HepG2 (cell line): Measurements from ENCODE around the gene TM9SF4. TPM values are rescaled to one million over a fixed set of nuclear protein-coding genes. Genes with fewer than 3 reads are reported as not detected.

Source experiments
- CHCHD3 ChIP-seq: sonication (generic); formaldehyde crosslinking; IDR thresholded peaks from 2 replicates; pipeline ENCODE4 v1.8.0; 2022; ENCODE audit warnings: mild to moderate bottlenecking, missing genetic modification reagents, moderate library complexity
- CHD2 ChIP-seq: IDR thresholded peaks from 2 replicates; pipeline ENCODE4 v1.6.1; 2011; ENCODE audit warnings: low read depth, low read length, improper control_type of control experiment
- FOXC1 ChIP-seq: sonication (generic); formaldehyde crosslinking; IDR thresholded peaks from 2 replicates; pipeline ENCODE4 v1.8.0; 2022; ENCODE audit warnings: mild to moderate bottlenecking, missing genetic modification reagents, borderline replicate concordance
- MAF1 ChIP-seq: sonication (generic); formaldehyde crosslinking; IDR thresholded peaks from 2 replicates; pipeline ENCODE4 v1.5.0; 2020; ENCODE audit warnings: missing genetic modification reagents, borderline replicate concordance
- MYC ChIP-seq: sonication (generic); formaldehyde crosslinking; IDR thresholded peaks from 2 replicates; pipeline ENCODE4 v1.9.0; 2021; ENCODE audit warnings: missing genetic modification reagents, borderline replicate concordance
- YEATS4 ChIP-seq: sonication (generic); formaldehyde crosslinking; IDR thresholded peaks from 2 replicates; pipeline ENCODE4 v1.4.0; 2020; ENCODE audit warnings: missing genetic modification reagents, borderline replicate concordance
- ZNF367 ChIP-seq: sonication (generic); formaldehyde crosslinking; IDR thresholded peaks from 2 replicates; pipeline ENCODE4 v1.4.0; 2020; ENCODE audit warnings: missing genetic modification reagents, borderline replicate concordance
- ZNF484 ChIP-seq: sonication (generic); formaldehyde crosslinking; IDR thresholded peaks from 2 replicates; pipeline ENCODE4 v1.5.1; 2020; ENCODE audit warnings: mild to moderate bottlenecking, low read depth, missing genetic modification reagents, borderline replicate concordance
- ZNF598 ChIP-seq: sonication (generic); formaldehyde crosslinking; IDR thresholded peaks from 2 replicates; pipeline ENCODE4 v1.5.1; 2020; ENCODE audit warnings: mild to moderate bottlenecking, missing genetic modification reagents, borderline replicate concordance
- ZNF678 ChIP-seq: sonication (generic); formaldehyde crosslinking; IDR thresholded peaks from 2 replicates; pipeline ENCODE4 v1.4.0; 2020; ENCODE audit warnings: mild to moderate bottlenecking, missing genetic modification reagents
- ZNF768 ChIP-seq: sonication (generic); formaldehyde crosslinking; IDR thresholded peaks from 2 replicates; pipeline ENCODE4 v1.4.0; 2020; ENCODE audit warnings: missing genetic modification reagents
- ZSCAN29 ChIP-seq: sonication (generic); formaldehyde crosslinking; conservative IDR thresholded peaks from 2 replicates; pipeline ENCODE4 v1.4.0; 2020; ENCODE audit warnings: mild to moderate bottlenecking, missing genetic modification reagents
- ZSCAN30 ChIP-seq: sonication (generic); formaldehyde crosslinking; IDR thresholded peaks from 2 replicates; pipeline ENCODE4 v1.5.0; 2020; ENCODE audit warnings: mild to moderate bottlenecking, missing genetic modification reagents
- polyA plus RNA-seq, 8 experiments: library from polyadenylated mRNA; depleted of rRNA in 3 of 8; stranded (reverse) in 7 of 8; unstranded in 1 of 8; fragments of >200 nt; fragmentation: Illumina TruSeq in 4 of 8; extraction: Trizol in 4 of 8; gene quantifications; 2 replicates each; pipeline versions ENCODE4 v1.2.1 to v1.2.3, GENCODE V29; 2011 to 2016; ENCODE audit warnings: low read depth in 4 of 8, missing spikeins in 1 of 8, mixed read lengths in 1 of 8; ENCODE audit not compliant: insufficient read depth in 1 of 8
- total RNA-seq, 5 experiments: library from RNA; depleted of rRNA; stranded (reverse); fragments of >200 nt; fragmentation: Illumina TruSeq; extraction: Trizol; gene quantifications; 2 replicates each; pipeline ENCODE4 v1.2.3, GENCODE V29; 2016; ENCODE audit warnings: low read depth in 1 of 5
- TF ChIP-seq, protein P1 (sequence below): sonication (generic); formaldehyde crosslinking; IDR thresholded peaks from 2 replicates; pipeline ENCODE4 v1.4.0; 2020; ENCODE audit warnings: low read depth, mild to moderate bottlenecking, missing genetic modification reagents
- TF ChIP-seq, protein P2 (sequence below): sonication (generic); formaldehyde crosslinking; IDR thresholded peaks from 2 replicates; pipeline ENCODE4 v1.5.0; 2020; ENCODE audit warnings: mild to moderate bottlenecking, missing genetic modification reagents, borderline replicate concordance
- TF ChIP-seq, protein P3 (sequence below): sonication (generic); formaldehyde crosslinking; IDR thresholded peaks from 2 replicates; pipeline ENCODE4 v1.4.0; 2020; ENCODE audit warnings: missing genetic modification reagents, borderline replicate concordance

TM9SF4 gene
- total and polyA plus RNA-seq, 2 of the 13 experiments (the other 11 are each of a cell fraction or from before 2014, with no cell fraction given) = 53.5 to 171 TPM

DNA sequence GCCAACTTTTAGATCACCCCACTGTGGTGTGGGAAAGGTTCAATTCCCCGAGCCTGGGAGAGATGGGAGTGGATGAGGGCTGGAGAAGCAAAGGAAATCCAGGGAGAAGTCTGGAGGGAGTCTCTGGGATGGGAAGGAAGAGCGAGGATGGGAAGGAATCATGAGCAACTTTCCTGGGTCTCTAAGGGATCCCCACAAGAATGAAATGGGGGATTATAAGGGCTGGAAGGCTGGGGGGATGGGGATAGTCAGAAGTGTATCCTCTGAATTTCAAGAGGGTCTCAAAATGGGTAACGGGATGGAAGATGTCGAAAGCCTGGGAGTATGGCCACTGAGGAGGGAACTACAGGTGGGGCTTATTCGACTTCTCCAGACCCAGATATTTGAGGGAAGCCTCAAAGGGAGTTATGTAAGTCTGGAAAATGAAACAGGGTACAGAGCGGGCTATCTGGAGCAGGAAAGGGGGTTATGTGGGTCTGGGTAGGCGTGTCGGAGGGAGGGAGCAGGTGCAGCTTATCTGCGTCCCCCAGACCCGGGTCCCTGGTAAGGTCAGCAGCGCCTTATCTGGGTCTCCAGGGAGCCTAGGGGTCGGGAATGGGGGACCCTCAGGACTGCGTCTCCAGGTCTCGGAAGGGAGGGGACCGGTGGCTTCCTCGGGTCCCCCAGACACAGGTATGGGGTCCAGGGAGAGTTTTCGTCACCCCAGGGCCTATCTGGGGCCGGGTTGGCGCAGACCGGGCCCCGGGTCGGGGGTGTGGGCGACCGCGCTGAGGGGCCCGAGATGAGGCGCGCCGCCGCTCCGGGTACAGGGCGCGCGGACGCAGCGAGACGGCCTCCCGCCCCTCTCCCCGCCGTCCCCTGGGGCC lies 97.5 kb downstream of the TM9SF4 start (continued):
- TF ChIP-seq, protein P1, sequence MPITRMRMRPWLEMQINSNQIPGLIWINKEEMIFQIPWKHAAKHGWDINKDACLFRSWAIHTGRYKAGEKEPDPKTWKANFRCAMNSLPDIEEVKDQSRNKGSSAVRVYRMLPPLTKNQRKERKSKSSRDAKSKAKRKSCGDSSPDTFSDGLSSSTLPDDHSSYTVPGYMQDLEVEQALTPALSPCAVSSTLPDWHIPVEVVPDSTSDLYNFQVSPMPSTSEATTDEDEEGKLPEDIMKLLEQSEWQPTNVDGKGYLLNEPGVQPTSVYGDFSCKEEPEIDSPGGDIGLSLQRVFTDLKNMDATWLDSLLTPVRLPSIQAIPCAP = 0 out of 2 replicates have a peak, but pooled peaks have one; percentile 10
- TF ChIP-seq CHCHD3 (CRISPR knock-in tag) = no peak
- TF ChIP-seq FOXC1 (CRISPR knock-in tag) = peak; percentile 35; the same call in 1 of the 2 replicates
- 0 out of 2 replicates have a peak, but pooled peaks have one; percentile 86 for TF ChIP-seq ZSCAN30 (CRISPR knock-in tag)
- TF ChIP-seq MAF1 (CRISPR knock-in tag) = no peak
- 0 out of 2 replicates have a peak, but pooled peaks have one; percentile 14 for TF ChIP-seq CHD2
- 0 out of 2 replicates have a peak, but pooled peaks have one; percentile 11 for TF ChIP-seq MYC (CRISPR knock-in tag)
- TF ChIP-seq ZNF367 = 0 out of 2 replicates have a peak, but pooled peaks have one; percentile 44
- 0 out of 2 replicates have a peak, but pooled peaks have one; percentile 36 for TF ChIP-seq ZNF484 (CRISPR knock-in tag)
- TF ChIP-seq, protein P2, sequence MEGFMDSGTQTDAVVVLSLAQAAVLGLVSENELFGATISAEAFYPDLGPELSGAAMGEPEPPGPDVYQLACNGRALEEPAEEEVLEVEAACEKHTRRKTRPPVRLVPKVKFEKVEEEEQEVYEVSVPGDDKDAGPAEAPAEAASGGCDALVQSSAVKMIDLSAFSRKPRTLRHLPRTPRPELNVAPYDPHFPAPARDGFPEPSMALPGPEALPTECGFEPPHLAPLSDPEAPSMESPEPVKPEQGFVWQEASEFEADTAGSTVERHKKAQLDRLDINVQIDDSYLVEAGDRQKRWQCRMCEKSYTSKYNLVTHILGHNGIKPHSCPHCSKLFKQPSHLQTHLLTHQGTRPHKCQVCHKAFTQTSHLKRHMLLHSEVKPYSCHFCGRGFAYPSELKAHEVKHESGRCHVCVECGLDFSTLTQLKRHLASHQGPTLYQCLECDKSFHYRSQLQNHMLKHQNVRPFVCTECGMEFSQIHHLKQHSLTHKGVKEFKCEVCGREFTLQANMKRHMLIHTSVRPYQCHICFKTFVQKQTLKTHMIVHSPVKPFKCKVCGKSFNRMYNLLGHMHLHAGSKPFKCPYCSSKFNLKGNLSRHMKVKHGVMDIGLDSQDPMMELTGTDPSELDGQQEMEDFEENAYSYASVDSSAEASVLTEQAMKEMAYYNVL = no peak
- 0 out of 2 replicates have a peak, but pooled peaks have one; percentile 7 for TF ChIP-seq ZNF678 (CRISPR knock-in tag)
- 0 out of 2 replicates have a peak, but pooled peaks have one; percentile 58 for TF ChIP-seq ZNF598 (CRISPR knock-in tag)
- TF ChIP-seq, protein P3, sequence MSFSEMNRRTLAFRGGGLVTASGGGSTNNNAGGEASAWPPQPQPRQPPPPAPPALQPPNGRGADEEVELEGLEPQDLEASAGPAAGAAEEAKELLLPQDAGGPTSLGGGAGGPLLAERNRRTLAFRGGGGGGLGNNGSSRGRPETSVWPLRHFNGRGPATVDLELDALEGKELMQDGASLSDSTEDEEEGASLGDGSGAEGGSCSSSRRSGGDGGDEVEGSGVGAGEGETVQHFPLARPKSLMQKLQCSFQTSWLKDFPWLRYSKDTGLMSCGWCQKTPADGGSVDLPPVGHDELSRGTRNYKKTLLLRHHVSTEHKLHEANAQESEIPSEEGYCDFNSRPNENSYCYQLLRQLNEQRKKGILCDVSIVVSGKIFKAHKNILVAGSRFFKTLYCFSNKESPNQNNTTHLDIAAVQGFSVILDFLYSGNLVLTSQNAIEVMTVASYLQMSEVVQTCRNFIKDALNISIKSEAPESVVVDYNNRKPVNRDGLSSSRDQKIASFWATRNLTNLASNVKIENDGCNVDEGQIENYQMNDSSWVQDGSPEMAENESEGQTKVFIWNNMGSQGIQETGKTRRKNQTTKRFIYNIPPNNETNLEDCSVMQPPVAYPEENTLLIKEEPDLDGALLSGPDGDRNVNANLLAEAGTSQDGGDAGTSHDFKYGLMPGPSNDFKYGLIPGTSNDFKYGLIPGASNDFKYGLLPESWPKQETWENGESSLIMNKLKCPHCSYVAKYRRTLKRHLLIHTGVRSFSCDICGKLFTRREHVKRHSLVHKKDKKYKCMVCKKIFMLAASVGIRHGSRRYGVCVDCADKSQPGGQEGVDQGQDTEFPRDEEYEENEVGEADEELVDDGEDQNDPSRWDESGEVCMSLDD = 0 out of 2 replicates have a peak, but pooled peaks have one; percentile 17
- no peak for TF ChIP-seq YEATS4 (CRISPR knock-in tag)
- TF ChIP-seq ZSCAN29 (CRISPR knock-in tag) = peak; percentile 16; the same call in 1 of the 2 replicates
- no peak for TF ChIP-seq ZNF768 (CRISPR knock-in tag)
